Measurements from ENCODE around the gene MTERF4.
"Not testable (repeated sequence)": the region's sequence is repeated elsewhere in the genome, so short reads cannot be mapped to it uniquely, and the experiment has no call there.

Gene MTERF4

GRCh38 chr2:241109210-241110088 lies 7.4 kb upstream of the MTERF4 start:
- POLR2A ChIA-PET (ENCODE audit: low non-redundant PET) = no interaction called here
- no peak for TF ChIP-seq CTCF (conservative IDR thresholded peaks at IDR 0.05; ENCODE audit: low read depth)
- DNase-seq (ENCODE audit: low spot score) = no peak
- CTCF ChIA-PET = no interaction called here
- H3K27ac ChIP-seq = no peak overlapping the region

GRCh38 chr2:241108271-241109209 lies 6.5 kb upstream of the MTERF4 start:
- ChIA-PET POLR2A (ENCODE audit: low non-redundant PET) (no interaction called here), CTCF (no interaction called here)
- no peak for DNase-seq (ENCODE audit: low spot score)
- no peak for TF ChIP-seq CTCF (conservative IDR thresholded peaks at IDR 0.05; ENCODE audit: low read depth)
- H3K27ac ChIP-seq = 0 out of 2 replicates have a peak overlapping the region, but pooled peaks have one; percentile 14

- CTCF ChIA-PET = interaction anchor here (0.6 kb wide), 1 partner anchor 56 kb away, joined by 3 read pairs; no protein-coding TSS in a partner anchor
These were observed 5.1 kb upstream of the MTERF4 start for GRCh38 chr2:241107031-241107783.

GRCh38 chr2:241105641-241106040 lies 3.6 kb upstream of the MTERF4 start:
- ChIA-PET POLR2A (ENCODE audit: low non-redundant PET) (no interaction called here), CTCF (interaction anchor here (0.6 kb wide), 1 partner anchor 40 kb away, joined by 3 read pairs; no protein-coding TSS in a partner anchor)
- DNase-seq (ENCODE audit: low spot score) = no peak
- H3K27ac ChIP-seq = no peak overlapping the region
- no peak for TF ChIP-seq CTCF (conservative IDR thresholded peaks at IDR 0.05; ENCODE audit: low read depth)

More at GRCh38 chr2:241107031-241107783, 5.1 kb upstream of the MTERF4 start:
- TF ChIP-seq CTCF (conservative IDR thresholded peaks at IDR 0.05; ENCODE audit: low read depth) = no peak
- POLR2A ChIA-PET (ENCODE audit: low non-redundant PET) = no interaction called here
- H3K27ac ChIP-seq = no peak overlapping the region
- DNase-seq (ENCODE audit: low spot score) = no peak

- ChIA-PET CTCF (interaction anchor here (0.6 kb wide), 1 partner anchor 15 kb away, joined by 4 read pairs; no protein-coding TSS in a partner anchor), POLR2A (ENCODE audit: low non-redundant PET) (interaction anchor here (0.7 kb wide), 2 partner anchors 33 to 475 kb away, joined by 3 to 4 read pairs; no protein-coding TSS in a partner anchor)
- DNase-seq (ENCODE audit: low spot score); H3K27ac ChIP-seq: not testable (repeated sequence)
These were observed 2.5 kb upstream of the MTERF4 start for GRCh38 chr2:241104611-241105010.

GRCh38 chr2:241103176-241103595 lies 1.1 kb upstream of the MTERF4 start:
- H3K27ac ChIP-seq = no peak overlapping the region
- TF ChIP-seq CTCF (conservative IDR thresholded peaks at IDR 0.05; ENCODE audit: low read depth) = no peak
- ChIA-PET POLR2A (ENCODE audit: low non-redundant PET) (no interaction called here), CTCF (no interaction called here)
- DNase-seq (ENCODE audit: low spot score) = no peak

All from RWPE1 (cell line).